HG02678 (cell line): Measurements from ENCODE around the gene DRD2.

Experiments
- ATAC-seq: cut with Tn5 transposase; IDR thresholded peaks from one replicate; pipeline ENCODE4 v1.9.1; 2021; ENCODE audit warnings: mild to moderate bottlenecking, moderate library complexity; ENCODE audit not compliant: unreplicated experiment

The DRD2 gene

DNA sequence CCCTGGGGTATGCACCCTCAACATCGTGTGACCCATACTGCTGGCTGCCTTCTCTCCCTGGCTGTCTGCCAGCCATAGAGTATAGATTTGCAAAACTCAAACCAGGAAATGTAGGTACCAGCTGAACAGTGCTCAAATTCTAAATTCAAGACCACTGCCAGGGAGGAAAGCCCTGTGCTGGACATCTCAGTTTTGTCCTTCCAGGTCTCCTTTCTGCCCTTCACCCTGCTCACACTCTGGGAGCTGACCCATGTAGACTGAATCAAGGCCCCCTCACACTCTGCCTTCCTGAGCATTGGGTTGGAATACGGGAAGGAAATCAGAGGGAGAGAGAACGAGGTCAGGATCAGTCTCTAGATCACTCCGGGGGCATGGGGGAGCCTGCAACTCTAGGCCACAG lies 12.4 kb upstream of the DRD2 start:
- ATAC-seq, result no peak

DNA sequence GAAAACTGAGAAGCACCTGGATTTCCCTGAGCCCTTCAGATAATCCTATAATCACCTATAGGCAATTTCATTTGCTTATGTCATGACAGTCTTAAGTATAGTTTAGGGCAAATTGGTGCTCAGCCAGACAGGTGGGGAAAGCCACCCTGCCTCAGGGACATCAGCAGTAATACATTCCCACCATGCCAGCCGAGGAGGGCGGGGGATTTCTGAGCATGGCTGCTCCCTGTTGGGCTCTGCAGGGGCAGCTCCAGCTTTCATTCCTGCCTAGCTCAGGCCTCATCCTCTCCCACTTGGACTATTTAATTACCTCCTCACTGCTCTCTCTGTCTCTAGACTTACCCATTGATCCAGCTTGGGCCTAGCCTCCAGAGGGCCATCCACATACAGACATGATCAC lies 9.0 kb upstream of the DRD2 start:
- ATAC-seq, result no peak

DNA sequence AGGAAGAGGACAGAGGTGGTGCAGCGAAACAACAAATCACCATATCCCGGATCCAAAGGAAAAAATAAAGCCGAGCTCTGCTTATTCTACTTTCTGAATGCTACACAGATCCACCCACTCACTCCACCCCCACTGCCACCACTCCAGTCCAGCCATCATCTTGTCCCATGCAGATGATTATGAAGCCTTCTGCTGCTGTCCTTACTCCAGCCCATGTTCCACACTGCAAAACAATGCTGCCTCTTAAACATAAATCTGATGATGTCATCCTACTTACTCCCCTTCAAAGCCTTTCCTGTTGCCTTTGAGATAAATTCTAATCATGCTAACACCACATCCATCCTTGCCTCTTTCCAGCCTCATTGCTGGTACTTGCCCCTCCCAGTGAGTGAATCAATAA lies 6.5 kb upstream of the DRD2 start:
- ATAC-seq, result no peak

DNA sequence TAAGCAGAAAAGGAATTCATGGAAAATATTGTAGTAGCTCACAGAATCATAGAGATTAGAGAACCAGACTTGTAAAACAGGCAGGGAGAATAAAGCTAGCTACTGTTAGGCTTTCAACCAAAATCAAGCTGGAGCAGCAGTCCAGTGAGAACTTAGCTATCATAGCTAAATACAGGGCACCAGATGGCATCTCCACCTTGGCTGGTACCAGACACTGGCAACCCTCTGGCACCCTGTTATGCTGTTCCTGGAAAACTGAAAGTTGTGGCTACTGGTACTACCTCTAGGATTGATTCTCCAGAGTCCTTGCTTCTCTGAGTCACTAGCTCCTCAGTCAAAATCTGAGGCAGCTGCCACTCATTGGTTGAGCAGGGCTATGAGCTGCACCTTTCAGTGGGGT lies 6.0 kb upstream of the DRD2 start:
- no peak for ATAC-seq

DNA sequence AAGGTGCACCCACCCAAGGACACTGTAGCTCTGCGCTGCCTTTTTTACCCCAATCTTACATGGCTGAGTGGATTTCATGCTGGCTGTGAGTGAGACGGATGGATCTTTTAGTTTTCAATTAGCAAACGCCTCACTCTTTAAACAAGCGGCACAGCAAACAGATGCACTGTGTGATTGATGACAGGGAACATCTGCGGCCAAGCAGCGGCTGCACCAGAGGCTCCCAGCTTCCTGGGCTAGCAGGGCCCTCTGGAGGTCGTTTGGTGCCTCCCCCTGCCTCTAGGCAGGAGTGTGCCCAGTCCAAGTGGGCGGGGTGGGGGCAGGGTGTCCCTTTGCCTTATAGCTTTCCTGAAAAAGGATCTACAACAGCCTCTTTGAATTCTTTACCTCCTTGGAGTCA lies 2.1 kb upstream of the DRD2 start:
- no peak for ATAC-seq

DNA sequence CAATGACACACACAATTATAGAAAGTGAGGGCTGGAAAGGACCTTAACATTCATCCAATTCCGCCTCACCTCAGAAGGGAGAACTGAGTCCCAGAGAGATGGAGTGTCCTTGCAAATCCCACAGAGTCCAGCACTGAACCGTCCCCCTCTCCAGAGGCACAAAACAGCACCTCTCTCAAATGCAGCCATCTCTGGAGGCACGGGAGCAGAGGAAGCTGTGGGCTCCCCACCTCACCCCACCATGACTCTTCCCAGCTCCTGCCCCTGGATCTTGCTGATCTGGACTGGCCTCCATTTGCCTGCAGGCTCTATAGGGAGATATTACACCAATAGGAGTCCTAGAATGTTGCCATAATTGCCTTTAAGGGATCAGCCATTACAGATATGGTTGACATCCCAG lies 1.4 kb upstream of the DRD2 start:
- ATAC-seq, result no peak

DNA sequence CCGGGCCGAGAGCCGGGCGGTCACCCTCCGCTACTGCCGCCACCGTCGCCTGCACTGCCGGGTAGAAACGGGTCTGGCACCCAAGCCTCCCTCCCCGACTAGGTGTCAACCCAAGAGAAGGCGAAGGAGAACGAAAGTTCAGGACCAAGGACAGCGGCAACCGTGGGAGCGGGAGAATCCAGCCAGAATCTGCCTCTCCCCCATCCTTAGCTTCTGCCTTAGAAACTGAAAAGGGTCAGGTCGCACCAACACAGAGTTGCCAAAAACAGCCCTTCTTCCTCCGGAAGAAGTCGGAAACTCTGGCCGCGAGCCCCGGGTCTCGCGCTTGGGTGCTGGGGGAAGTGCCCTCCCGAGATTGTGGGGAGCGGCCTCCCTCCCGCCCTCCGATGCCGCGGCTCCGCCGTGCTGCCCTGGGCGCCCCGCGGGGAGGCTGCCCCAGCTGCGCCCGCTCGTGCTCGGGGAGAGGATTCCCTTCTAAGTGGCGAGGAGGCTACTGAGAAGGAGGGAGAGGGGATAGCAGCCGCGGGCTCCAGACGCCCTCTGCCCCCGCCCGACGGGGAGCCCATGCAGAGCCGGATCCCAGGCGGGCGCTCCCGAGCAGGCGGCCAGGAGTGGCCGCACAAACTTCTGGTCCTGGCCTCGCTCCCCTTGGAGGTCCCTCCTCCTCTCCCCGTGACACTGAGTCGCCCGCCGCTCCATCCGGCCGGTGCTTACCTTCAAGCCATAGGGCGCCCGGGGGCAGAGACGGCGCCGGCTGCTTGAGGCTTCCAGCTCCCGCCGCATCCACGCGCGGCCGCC lies 637 bp downstream of the DRD2 start:
- ATAC-seq, result no peak

DNA sequence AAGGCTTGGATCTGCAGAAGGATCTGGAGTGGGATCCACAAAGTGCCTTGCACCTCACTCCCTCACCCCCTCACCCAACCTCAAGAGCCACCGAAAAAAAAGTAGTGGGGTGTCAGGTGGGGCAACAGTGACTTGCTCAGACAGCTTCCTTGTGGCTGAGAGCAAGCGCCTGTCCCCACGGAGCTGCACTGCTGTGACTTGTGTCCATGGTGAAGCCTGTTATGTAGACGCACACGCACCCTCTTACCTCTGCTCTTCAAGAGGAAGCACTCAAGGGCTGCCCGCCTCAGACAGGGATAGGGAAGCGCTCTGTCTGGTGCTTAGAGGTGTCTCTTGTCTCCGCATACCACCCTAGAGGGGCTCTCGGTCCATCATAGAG lies 1.2 kb downstream of the DRD2 start:
- ATAC-seq, result no peak

DNA sequence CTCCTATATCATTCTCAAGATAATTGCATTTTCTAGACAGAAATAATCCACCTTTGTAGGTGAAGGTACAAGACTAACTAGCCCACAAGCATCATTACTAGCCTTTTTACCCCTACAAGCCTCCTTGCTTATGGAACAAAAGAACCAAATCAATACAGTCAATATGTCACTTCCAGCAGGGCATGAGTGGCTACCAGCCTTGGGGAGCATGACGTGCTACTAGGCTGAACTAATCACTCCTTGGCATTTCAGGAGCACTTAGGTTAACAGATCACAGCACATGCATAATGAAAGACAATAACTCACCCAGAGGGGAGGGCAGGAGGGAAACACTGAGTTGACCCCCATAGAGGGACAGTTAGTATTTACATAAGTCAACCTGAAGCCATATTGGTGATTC lies 2.7 kb downstream of the DRD2 start:
- ATAC-seq, result no peak

DNA sequence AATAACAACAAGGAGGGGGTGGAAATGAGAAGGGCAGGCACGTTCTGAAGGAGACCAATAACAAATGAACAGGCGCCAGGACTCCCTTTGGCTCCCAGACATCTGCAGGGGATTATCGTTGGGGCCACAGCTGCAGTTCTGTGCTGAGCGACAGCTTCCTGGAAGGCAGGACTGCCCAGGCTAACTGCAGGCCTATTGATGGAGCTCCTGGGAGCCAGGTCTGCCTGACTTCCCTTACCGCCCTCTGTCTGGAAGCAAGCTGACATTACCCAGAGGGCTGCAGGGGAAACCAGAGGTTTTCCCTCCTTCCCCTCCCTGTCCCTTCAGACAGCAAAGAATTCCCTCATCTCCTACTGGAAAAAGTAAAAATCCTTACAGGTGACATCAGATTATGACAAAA lies 5.0 kb downstream of the DRD2 start:
- no peak for ATAC-seq

DNA sequence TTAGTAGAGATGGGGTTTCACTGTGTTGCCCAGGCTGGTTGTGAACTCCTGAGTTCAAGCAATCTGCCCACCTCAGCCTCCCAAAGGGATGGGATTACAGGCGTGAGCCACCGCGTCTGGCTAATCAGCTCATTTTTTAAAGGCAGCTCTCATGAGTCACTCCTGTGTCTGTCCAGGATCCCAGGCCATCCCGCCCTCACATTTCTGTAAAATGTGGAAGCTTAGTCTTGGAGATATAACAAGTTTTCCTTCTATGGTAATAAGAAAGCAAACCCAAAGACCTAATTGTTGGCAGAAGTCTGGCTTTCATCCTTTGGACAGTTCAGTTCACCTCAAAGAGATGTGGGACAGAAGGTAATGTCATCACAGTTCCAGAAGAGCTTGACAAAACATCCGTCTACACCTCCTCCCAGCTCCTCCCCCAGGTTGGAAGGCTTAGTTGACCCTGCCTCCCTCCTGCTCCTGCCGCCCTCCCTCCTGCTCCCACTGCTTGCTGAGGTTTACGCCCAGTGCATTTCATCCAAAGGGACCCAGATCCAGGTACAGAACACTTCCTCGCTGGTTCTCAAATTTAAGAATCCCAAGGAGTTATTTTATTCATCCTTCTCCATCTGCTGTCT lies 6.4 kb downstream of the DRD2 start:
- ATAC-seq, result no peak

DNA sequence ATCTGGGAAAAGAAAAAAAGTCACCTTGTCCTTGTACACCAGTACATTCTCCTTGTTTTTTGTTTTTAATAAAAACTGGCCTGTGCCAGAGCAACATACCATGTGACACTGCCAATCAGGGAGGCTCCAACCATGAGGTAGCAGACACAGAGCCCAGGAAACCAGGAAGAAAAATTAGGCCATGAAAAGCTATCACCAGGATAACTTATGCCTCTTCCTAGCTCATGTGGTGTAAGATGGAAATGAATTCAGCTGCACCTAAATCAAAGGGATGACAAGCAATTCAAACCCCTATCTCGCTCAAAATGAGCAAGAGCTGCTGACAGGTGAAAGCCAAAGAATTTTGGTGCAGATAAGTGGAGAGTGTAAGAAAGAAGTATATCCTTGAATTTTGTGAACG lies 7.7 kb downstream of the DRD2 start:
- ATAC-seq, result no peak

DNA sequence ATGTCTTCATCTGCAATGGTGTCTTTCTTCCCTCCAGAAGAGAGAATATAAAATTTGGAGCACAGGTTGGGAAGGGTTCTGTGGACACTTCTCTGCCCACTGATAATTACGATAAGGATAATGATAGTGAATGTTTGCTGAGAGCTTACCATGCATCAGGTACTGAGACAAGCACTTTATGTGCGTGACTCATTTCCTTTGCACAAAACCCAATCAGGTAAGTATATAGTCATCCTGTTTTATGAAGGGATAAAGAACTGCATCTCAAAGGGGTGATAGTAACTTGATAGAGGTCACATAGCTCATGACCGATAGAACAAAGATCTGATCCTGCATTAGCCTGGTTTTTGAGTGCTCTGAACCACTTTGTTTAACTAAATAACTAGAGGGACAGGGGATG lies 9.4 kb downstream of the DRD2 start:
- ATAC-seq, result no peak

DNA sequence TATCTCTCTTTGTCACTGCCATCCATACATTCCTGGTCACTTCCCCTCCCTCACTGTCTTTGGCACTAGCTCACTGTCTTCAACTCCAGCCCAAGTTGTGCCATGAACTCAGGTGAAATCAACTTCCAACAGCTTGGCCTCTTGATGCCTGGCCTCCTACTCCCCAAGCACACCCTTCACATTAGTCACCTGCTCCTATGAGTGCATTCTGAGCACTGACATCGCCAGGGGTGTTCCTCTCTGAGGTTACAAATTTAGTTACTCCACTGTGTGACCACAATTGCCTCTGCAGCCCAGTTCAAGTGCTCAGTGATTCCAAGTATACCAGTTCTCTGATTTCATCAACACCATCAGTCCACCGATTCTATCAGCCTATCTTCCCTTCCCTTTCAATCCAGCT lies 10.8 kb downstream of the DRD2 start:
- no peak for ATAC-seq

DNA sequence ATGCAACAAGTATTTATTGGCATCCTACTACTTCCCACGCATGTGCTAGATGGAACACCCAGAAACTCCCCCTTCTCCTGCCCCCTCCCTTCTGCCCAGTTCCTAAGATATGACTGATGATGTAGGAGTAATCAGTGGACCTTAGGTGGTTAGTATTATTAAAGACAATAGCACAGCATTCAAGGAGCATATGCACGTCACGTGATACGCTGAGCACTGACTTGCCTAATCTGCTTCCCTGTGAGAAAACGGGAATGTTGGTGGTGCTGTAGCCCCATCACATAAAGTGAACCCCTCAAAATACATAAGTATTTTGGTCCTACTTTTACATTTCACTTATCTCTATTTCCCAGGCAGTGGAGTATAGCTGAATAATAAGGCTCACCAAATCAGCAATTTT lies 12.4 kb downstream of the DRD2 start:
- no peak for ATAC-seq

DNA sequence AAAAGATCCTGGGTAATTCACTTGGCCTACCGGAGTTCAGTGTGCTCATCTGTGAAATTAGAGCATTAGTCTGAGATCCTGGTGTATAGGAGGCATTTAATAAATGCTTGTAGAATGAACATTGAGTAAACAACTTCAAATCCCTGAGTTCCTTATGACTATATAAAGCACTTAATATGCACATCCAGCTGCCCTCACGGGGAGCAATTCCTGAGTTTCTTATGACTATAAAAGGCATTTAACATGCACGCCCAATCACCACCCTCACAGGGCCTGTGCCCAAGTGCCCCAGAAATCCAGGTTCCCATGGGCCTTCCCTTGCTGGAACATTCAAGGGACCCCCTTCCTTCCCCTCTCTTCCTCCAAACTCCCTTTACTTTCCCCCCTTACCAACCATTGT lies 13.6 kb downstream of the DRD2 start:
- no peak for ATAC-seq

DNA sequence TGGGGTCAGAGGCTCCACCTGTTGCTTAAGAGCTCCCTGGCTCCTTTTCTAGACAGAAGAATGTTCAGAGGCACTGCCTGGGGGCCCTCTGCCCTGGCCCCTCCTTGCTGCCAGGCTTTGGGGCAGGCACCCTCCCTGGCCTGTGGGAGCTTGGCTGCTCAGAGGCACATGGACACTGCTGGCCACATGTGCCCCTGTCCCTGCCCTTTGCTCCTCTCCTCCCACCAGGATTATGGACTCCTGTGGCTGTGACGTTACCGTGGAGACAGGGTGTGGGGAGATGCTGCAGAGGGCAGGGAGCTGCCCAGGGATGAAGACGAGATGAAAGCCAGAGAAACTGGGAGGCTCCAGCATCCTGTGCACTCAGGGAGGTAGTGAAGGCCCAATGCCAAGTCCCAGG lies 14.7 kb downstream of the DRD2 start:
- no peak for ATAC-seq

DNA sequence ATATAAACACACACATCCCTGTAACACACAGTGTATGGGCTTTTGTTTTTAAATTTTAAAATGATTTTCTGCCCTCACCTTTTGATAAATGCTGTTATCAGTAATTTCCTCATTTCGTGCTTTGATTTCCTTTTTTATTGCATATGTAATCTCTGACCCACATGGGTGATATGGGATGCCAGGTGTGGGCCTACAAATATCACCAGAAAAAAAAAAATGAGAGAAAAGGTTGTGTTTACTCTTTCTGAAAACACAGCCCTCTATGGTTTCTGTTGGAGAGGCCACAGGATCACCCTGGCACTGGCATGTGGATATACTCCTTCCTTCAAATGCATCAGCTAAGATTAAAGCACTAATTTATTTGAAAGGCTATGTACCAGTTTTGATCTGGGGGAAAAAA lies 17.0 kb downstream of the DRD2 start:
- no peak for ATAC-seq

DNA sequence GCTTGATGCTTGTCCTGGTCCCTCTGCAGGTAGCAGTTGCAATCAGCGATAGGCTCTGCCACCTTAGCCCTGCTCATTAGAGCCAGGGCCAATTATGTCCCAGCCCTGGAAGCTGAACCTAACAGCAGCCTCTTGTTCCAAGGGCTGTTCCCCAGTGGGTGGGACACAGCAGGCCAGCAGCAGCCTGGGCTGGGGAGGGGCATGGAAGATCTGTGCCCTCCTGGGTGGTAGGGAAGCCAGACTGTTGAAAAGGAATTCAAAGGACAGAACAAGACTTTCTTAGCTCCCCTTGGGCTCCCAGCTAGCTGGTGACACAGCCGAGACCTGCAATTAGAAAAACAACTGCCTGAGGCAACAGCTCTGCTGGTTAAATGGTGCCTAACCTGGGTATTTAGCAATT lies 17.4 kb downstream of the DRD2 start:
- ATAC-seq, result no peak

DNA sequence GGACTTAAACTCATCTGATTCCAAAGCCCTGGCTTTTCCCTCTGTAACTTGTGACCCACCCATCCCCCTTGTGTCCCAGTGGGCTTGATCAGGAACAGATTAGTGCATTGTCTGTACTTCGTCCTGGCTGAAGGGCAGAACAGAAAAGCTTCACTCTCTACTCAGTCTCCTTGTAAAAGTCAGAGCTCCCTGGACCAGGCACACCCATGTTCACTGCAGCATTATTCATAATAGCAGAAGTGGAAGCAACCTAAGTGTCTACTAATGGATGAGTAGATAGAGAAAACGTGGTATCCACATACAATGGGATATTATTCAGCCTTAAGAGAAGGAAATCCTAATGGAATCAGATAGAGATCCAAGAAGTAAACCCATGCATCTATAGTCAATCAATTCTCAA lies 20.7 kb downstream of the DRD2 start:
- no peak for ATAC-seq

DNA sequence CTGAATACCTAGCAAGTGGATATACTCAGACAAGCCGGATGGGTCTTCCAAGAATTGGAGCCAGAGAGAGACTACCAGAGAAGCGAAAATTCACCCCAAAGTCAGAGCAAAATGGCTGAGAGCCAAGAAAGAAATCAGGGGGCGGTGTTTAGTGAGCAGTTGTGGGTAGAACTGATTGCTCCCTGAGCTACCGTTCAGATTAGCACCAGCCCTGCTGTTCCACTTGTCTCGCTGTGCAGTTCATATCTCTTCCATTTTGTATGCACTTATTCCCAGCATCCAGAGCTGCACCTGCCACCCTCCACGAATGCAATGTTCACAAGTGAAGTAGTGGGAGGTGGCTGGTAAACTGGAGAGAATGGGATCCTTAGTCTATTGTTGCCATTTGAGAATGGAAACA lies 25.5 kb downstream of the DRD2 start:
- ATAC-seq, result no peak

DNA sequence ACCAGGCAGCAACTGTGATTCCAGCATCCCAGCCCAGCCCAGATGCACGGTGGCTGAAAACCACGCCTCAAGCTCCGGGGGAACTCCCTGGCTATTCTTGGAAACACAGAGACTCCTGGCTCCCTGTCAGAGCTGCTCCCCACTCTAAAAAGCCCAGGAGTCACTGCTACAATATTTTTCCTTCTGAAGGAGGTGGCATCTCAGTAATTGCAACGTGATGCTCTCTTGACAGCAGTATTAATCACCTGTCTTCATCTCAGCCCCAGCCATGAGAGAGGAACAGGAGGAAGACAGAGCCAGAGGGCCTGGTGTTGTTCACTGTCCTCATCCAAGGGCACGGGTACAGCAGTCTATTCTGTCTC lies 26.9 kb downstream of the DRD2 start:
- no peak for ATAC-seq
